ENCODE data around the gene RASSF10.

RASSF10 gene

DNA sequence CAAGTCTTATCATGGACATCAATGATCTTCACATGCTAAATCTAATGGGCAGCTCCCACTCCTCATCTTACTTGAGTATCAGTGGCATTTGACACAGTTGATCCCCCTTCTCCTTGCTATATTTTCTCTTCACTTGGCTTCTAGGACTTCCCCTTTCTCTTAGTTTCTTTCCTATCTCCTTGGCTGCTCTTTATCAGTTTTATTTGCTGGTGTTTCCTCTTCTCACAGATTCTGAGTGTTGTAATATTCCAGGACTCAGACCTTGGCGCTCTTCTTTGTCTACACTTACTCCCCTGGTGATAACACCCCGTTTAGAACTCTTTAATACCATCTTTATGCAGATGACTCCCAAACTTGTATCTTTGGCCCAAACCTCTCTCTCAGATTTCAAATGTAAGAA lies 33.9 kb upstream of the RASSF10 start:
- H3K9me3 Mint-ChIP-seq: no peaks in the 10 kb centered on the region
- H3K27me3 Mint-ChIP-seq (ENCODE audit: low read depth, poor library complexity): peaks cover 5% of the 10 kb centered on the region
- no peaks in the 10 kb centered on the region for H3K36me3 Mint-ChIP-seq (ENCODE audit: low read depth)
- H3K27ac Mint-ChIP-seq: no peak overlapping the region
- DNase-seq: no peak
- H3K4me1 Mint-ChIP-seq: peaks cover 22% of the 10 kb centered on the region
- TF ChIP-seq, protein P1, sequence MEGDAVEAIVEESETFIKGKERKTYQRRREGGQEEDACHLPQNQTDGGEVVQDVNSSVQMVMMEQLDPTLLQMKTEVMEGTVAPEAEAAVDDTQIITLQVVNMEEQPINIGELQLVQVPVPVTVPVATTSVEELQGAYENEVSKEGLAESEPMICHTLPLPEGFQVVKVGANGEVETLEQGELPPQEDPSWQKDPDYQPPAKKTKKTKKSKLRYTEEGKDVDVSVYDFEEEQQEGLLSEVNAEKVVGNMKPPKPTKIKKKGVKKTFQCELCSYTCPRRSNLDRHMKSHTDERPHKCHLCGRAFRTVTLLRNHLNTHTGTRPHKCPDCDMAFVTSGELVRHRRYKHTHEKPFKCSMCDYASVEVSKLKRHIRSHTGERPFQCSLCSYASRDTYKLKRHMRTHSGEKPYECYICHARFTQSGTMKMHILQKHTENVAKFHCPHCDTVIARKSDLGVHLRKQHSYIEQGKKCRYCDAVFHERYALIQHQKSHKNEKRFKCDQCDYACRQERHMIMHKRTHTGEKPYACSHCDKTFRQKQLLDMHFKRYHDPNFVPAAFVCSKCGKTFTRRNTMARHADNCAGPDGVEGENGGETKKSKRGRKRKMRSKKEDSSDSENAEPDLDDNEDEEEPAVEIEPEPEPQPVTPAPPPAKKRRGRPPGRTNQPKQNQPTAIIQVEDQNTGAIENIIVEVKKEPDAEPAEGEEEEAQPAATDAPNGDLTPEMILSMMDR (IDR thresholded peaks at IDR 0.05): no peak
- no peak overlapping the region for H3K4me3 Mint-ChIP-seq

DNA sequence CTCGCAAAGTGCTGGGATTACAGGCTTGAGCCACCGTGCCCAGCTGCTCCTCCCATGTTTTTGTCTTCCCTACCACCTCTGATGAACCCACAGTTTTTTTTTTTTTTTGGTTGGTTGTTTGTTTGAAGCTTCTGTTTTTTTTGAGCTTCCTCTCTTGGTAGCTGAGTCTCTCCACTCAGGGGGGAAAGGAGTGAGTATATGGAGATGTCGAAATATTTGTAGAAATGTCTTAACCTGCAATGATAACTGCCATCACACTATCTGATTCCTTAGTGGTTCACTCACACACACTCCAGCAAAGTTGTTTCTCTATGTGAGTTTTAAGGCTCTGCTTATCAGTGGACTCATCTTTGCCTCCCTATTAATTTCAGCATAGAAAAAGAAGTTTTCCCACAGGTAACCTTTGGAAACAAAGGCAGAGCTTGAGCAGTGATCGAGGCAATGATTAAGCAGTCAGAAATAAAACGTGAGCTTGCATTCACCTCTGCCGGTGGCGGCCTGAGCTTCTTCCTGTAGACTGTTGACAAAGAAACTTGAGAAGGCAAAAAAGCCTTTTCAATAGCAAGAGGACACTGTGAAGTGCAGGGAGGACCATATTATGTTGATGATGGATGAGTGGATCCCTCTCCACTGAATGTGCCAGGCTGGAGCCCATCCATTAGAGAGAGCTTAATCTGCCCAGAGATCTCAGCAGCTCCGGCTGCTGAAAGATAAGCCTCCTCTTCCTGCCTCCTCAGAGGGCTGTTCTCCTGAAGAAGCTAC lies 29.0 kb upstream of the RASSF10 start:
- DNase-seq: peak; percentile 21
- peak overlapping the region; percentile 60 for H3K4me3 Mint-ChIP-seq
- H3K27ac Mint-ChIP-seq: peak overlapping the region; percentile 88
- peaks cover 11% of the 10 kb centered on the region for H3K27me3 Mint-ChIP-seq (ENCODE audit: low read depth, poor library complexity)
- H3K36me3 Mint-ChIP-seq (ENCODE audit: low read depth): no peaks in the 10 kb centered on the region
- peaks cover 56% of the 10 kb centered on the region for H3K4me1 Mint-ChIP-seq
- TF ChIP-seq, protein P1 (IDR thresholded peaks at IDR 0.05): no peak
- no peaks in the 10 kb centered on the region for H3K9me3 Mint-ChIP-seq

DNA sequence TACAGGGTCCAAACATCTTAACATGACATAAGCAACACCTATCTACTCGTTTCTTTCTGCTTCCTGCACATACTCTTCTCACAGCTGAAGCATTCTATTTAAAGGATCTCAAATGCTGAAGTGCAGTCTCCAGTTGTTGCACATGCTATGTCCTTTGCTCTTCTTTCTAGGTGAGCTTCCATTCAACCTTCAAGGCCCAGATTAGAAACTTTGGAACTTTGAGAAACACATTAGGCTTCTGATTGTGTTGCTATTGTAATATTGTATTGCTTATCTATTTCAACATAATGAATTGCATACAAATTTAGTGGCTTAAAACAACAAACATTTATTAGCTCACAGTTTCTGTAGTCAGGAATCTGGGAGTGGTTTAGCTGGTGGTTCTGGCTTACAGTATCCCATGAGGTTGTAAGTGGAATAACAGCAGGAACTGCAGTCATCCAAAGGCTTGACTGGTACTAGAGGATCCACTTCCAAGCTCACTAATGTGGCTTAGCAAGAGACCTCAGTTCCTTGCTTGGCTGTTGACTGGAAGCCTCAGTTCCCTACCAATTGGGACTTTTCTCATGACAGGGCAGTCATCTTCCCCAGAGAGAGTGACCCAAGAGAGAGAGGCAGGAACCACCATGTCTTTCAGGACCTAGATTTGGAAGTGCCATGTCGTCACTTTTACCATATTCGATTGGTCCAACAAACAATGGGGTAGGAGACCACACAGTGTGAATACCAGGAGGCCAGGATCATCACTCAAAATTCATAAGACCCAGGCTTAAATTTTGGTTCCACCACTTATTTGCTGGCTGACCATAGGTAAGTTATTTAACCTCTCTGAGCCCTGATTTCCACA lies 27.2 kb upstream of the RASSF10 start:
- DNase-seq: no peak
- H3K9me3 Mint-ChIP-seq: no peaks in the 10 kb centered on the region
- peaks cover 15% of the 10 kb centered on the region for H3K27me3 Mint-ChIP-seq (ENCODE audit: low read depth, poor library complexity)
- H3K27ac Mint-ChIP-seq: peak overlapping the region; percentile 60
- H3K36me3 Mint-ChIP-seq (ENCODE audit: low read depth): no peaks in the 10 kb centered on the region
- peaks cover 56% of the 10 kb centered on the region for H3K4me1 Mint-ChIP-seq
- H3K4me3 Mint-ChIP-seq: no peak overlapping the region
- TF ChIP-seq, protein P1 (IDR thresholded peaks at IDR 0.05): no peak

DNA sequence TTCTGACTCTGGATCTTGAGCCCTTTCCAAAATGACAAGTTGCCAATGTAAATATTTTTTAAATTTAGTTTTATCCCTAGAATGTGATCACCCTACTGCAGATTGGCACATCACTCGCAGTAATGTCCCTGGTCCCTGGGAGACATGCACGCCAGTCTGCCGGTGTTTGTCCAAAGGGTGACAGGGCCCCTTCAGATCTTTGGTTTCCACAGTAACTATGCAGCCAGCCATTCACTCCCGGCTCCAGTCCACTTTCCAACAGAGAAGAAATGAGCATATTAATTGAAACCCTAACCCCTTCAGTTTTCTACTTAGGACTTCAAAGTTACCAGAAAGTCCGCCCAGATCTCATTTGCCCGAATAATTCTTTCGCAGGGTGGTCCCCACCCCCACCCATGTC lies 25.8 kb upstream of the RASSF10 start:
- Mint-ChIP-seq H3K27ac (peak overlapping the region; percentile 89), H3K4me1 (peaks cover 52% of the 10 kb centered on the region), H3K36me3 (ENCODE audit: low read depth) (no peaks in the 10 kb centered on the region), H3K9me3 (no peaks in the 10 kb centered on the region), H3K27me3 (ENCODE audit: low read depth, poor library complexity) (peaks cover 15% of the 10 kb centered on the region), H3K4me3 (peak overlapping the region; percentile 27)
- DNase-seq: no peak
- TF ChIP-seq, protein P1 (IDR thresholded peaks at IDR 0.05): no peak

DNA sequence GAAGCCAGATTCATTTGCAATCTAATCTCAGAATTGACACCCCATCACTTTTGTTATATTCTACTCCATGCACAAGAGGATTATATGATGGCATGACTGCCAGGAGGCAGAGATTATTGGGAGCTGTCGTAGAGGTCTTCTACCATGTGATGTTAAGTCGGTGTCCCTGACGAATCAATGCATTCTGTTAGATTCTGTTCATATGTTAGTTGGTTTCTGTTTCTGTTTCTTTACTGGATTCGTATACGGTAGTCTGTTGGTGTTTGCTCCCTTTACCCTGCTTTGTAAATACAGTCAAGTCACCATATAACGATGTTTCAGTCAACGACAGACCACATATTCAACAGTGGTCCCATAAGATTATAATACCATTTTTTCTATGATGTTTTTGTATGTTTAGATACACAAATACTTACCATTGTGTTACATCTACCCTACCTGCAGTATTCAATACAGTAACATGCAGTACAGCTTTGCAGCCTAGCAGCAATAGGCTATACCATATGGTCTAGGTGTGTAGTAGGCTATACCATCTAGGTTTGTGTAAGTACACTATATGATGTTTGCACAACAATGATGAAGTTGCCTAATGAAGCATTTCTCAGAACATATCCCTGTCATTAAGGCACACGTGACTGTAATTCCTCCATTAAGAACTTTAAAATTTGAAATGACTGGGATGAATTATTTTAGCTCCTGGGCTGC lies 22.8 kb upstream of the RASSF10 start:
- H3K27me3 Mint-ChIP-seq (ENCODE audit: low read depth, poor library complexity): peaks cover 11% of the 10 kb centered on the region
- peaks cover 39% of the 10 kb centered on the region for H3K4me1 Mint-ChIP-seq
- no peaks in the 10 kb centered on the region for H3K36me3 Mint-ChIP-seq (ENCODE audit: low read depth)
- no peak overlapping the region for H3K27ac Mint-ChIP-seq
- DNase-seq: no peak
- H3K4me3 Mint-ChIP-seq: no peak overlapping the region
- TF ChIP-seq, protein P1 (IDR thresholded peaks at IDR 0.05): no peak
- H3K9me3 Mint-ChIP-seq: no peaks in the 10 kb centered on the region
